ENCODE results near the gene DDX54.

Gene DDX54

GRCh38 chr12:113134521-113134951 is 50.7 kb downstream of the DDX54 start:
- Histone ChIP-seq H3K27me3 (ENCODE audit: insufficient read depth, poor library complexity, severe bottlenecking) (no peaks in the 10 kb centered on the region), H3K4me3 (replicated peaks; ENCODE audit: insufficient read depth, low read length) (peak overlapping the region; percentile 44), H3K27ac (replicated peaks) (peak overlapping the region; percentile 64)
- TF ChIP-seq CTCF (IDR thresholded peaks at IDR 0.05; ENCODE audit: insufficient read depth, low read length) (no peak), SPI1 (IDR thresholded peaks at IDR 0.05; ENCODE audit: borderline replicate concordance, low read depth) (no peak), GABPA (IDR thresholded peaks at IDR 0.05; ENCODE audit: low read depth) (no peak), REST (IDR thresholded peaks at IDR 0.05; ENCODE audit: insufficient replicate concordance, low read depth) (no peak), POLR2AphosphoS5 (IDR thresholded peaks at IDR 0.05; ENCODE audit: low read depth) (no peak)
- no peak for DNase-seq (ENCODE audit: low read depth in 1 of 2, low spot score in 1 of 2)

- Histone ChIP-seq H3K27ac (replicated peaks) (no peak overlapping the region), H3K4me3 (replicated peaks; ENCODE audit: insufficient read depth, low read length) (peak overlapping the region; percentile 44; the same call in 1 of the 2 replicates), H3K27me3 (ENCODE audit: insufficient read depth, poor library complexity, severe bottlenecking) (no peaks in the 10 kb centered on the region)
- TF ChIP-seq GABPA (IDR thresholded peaks at IDR 0.05; ENCODE audit: low read depth): no peak
- TF ChIP-seq CTCF (IDR thresholded peaks at IDR 0.05; ENCODE audit: insufficient read depth, low read length): no peak
- TF ChIP-seq REST (IDR thresholded peaks at IDR 0.05; ENCODE audit: insufficient replicate concordance, low read depth): no peak
- TF ChIP-seq SPI1 (IDR thresholded peaks at IDR 0.05; ENCODE audit: borderline replicate concordance, low read depth): no peak
- no peak for TF ChIP-seq POLR2AphosphoS5 (IDR thresholded peaks at IDR 0.05; ENCODE audit: low read depth)
- DNase-seq (ENCODE audit: low read depth in 1 of 2, low spot score in 1 of 2): no peak
Observed at GRCh38 chr12:113134071-113134470, 51.2 kb downstream of the DDX54 start.

GRCh38 chr12:113133666-113134065 is 51.6 kb downstream of the DDX54 start:
- no peak for DNase-seq (ENCODE audit: low read depth in 1 of 2, low spot score in 1 of 2)
- H3K27me3 ChIP-seq (ENCODE audit: insufficient read depth, poor library complexity, severe bottlenecking): no peaks in the 10 kb centered on the region
- TF ChIP-seq SPI1 (IDR thresholded peaks at IDR 0.05; ENCODE audit: borderline replicate concordance, low read depth) (no peak), POLR2AphosphoS5 (IDR thresholded peaks at IDR 0.05; ENCODE audit: low read depth) (no peak), REST (IDR thresholded peaks at IDR 0.05; ENCODE audit: insufficient replicate concordance, low read depth) (no peak), GABPA (IDR thresholded peaks at IDR 0.05; ENCODE audit: low read depth) (no peak), CTCF (IDR thresholded peaks at IDR 0.05; ENCODE audit: insufficient read depth, low read length) (no peak)
- no peak overlapping the region for H3K4me3 ChIP-seq (replicated peaks; ENCODE audit: insufficient read depth, low read length)
- H3K27ac ChIP-seq (replicated peaks): no peak overlapping the region

Measured in HL-60 (cell line).